HG02763 (cell line): ENCODE results near the gene SYNM.

ENCODE experiments used
- ATAC-seq: cut with Tn5 transposase; IDR thresholded peaks from one replicate; pipeline ENCODE4 v1.9.1; 2021; ENCODE audit warnings: mild to moderate bottlenecking, moderate library complexity; ENCODE audit not compliant: unreplicated experiment

SYNM gene

GRCh38 chr15:99082798-99083197, 22.1 kb upstream of the SYNM start:
- no peak for ATAC-seq

DNA sequence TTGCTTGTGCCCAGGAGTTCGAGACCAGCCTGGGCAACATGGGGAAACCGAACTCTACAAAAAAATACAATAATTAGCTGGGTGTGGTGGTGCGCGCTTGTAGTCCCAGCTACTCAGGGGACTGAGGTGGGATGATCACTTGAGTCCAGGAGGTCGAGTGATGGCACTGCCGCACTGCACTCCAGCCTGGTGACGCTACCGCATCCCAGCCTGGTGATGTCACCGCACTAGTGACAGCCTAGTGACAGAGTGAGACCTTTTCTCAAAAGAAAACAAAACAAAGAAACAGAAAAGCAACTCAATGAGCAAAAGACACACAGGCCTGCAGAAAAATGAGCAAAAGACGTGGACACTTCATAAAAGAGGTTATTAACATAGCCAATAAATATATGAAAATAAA, 19.9 kb upstream of the SYNM start:
- no peak for ATAC-seq

DNA sequence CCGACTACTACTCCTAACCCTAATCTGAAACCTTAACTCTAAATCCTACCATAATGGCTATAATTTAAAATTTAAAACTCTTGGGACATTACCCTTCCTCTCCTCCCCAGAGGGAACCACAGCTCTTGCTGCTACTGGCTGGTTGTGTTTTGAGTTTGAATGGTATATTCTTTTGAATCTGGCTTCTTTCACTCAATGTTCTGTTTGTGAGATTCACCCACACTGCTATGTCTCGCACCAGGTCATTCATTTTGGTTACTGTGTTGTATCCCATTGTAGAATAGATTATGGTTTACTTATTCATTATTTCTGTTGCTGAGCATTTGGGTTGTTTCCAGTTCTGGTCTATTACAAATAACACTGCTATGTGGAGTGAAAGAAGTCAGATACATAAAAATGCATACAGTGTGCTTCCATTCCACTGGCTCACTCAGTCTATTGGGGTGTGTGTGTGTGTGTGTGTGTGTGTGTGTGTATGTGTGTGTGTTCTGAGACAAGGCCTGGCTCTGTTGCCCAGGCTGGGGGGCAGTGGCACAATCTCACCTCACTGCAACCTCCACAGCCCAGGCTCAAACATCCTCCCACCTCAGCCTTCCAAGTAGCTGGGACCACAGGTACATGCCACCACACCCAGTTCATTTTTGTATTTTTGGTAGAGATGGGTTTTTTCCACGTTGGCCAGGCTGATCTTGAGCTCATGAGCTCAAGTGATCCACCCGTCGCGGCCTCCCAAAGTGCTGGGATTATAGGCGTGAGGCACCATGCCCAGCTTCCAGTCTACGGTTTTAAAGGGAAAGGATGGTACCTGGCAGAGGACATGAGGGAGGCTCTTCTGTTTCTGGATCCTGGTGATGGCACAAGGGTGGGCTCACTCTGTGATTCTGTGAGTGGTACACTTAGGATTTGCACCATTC, 19.2 kb upstream of the SYNM start:
- no peak for ATAC-seq

- ATAC-seq: no peak
These were observed 18.6 kb upstream of the SYNM start for GRCh38 chr15:99086327-99086667.

DNA sequence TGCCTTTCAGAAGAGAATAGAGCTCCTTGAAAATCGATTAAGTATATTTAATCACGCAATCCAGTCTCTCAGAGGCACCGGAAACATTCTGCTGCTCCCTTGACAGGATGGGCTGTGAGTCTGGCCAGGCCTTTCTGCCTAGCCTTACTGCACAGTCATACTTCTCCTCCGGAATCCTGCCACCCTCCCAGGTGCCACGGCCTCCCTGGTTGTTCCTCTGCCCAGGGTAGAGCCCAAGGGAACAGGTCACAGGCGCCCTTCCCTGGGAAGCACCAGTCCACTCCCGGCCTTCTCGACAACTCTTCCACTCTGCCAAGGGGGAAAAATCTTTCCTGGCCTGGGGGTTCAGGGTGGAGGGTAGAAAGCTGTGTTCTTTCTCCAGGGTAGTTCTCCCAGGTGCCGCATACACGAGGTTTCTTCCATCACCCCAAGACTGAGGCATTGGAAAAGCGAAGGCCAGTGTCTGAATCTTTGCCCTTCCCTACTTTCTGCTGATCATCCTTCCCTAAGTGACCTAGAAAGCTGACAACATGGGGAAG, 17.4 kb upstream of the SYNM start:
- no peak for ATAC-seq

DNA sequence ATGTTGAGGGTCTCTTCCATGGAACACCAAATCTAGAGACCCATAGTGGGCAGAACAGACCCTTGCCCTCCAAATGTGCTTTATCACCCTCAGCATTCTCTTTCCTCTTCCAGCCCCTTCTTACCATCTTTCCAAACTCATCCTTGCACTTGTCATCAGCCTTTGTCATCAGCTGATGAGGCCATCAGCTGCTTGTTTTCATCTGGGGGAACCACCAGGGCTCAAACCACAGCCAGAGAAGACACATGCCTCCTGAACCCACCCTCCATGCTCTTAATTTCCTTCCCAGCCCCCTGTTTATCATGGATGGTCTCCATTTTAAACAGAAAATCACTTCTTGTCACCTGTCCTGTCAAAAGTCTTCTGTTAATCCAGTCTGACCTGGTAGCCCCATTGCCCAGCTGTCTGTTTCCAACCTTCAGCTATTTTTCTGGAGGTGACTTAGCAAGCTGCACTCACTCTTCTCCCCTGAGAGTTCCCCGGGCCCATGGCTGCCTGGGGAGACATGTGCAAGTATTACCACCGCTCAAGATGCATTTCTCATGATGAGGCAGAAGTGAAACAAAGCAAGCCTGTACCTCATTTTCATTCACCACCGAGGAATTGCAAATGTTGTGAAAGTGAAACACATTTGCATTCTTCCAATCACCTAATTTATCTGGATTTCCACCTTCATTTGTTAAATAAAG, 14.7 kb upstream of the SYNM start:
- ATAC-seq: peak; percentile 98

DNA sequence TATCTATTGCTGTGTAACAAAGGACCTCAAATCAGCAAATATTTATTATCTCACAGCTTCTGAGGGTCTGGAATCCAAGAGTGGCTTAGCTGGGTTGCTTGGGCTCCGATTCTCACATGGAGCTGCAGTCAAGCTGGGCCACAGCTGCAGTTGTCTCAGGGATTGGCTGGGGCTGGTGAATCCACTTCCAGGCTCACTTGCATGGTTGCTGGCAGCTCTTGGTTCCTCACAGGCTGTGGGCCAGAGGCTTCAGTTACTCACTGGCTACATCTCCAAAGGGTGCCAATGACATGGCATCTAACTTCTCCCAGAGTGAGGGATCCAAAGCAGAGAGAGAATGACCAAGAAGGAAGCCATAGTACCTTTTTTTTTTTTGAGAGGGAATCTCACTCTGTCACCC, 13.9 kb upstream of the SYNM start:
- ATAC-seq: no peak

- no peak for ATAC-seq
These were observed 12.2 kb upstream of the SYNM start for GRCh38 chr15:99092554-99093172.

DNA sequence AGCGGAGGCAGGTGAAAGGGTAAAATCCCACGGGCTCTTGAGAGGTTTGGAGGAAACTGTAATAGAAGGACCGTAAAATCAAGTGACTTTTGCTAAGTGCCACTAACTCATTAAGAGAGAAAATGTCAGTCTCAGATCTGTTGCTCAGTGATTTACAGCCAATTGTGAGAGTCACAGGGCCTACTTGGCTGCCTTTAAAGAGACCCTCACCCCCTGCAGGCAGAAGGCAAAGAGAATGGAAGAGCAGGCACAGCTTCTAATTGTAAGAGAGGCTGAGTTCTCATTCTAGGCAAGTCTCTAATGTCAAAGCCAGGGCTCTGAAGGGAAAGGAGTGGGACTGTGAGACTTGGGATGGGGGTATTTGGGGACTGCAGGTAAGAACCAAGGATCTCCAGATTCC, 9.3 kb upstream of the SYNM start:
- ATAC-seq: no peak

GRCh38 chr15:99096173-99096893, 8.5 kb upstream of the SYNM start:
- ATAC-seq: no peak

GRCh38 chr15:99096894-99097426, 7.9 kb upstream of the SYNM start:
- ATAC-seq: no peak

- no peak for ATAC-seq
These were observed 7.2 kb upstream of the SYNM start for GRCh38 chr15:99097441-99098410.

DNA sequence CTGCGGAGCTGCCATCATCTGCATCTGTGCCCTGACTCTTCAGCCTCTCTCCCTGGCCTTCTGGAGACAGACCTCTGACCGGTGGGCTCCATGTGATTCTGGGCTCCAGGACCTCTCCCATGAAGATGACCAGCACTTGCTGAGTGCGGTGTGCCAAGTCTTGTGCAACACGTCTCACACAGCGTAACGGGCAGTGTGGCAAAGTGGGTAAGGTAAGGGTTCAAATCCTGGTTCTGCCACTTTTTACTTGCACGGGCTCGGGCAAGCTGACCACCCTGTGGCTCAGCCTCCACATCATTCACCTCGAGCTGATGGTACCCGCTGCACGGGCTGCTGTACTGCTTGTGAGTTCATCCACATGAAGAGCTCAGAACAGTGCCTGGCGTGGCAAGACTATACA, 6.5 kb upstream of the SYNM start:
- ATAC-seq: no peak

DNA sequence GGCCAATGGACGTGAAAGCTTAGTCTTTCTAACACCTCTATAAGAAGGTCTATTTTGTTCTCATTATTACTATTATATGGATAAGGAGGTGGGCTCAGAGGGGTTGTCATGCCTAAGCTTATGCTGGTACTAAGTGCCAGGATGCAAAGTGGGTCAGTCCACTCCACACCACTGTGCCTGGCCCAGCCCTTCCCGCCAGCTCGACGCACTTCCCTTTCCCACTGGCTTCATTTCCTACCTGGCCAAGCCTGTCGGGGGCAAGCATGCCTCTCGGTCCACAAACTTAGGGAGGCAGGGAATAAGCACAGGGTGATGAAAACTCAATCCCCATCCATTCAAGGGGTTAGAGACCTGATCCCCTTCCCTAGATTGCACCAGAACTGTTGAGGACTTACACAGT, 5.9 kb upstream of the SYNM start:
- no peak for ATAC-seq

DNA sequence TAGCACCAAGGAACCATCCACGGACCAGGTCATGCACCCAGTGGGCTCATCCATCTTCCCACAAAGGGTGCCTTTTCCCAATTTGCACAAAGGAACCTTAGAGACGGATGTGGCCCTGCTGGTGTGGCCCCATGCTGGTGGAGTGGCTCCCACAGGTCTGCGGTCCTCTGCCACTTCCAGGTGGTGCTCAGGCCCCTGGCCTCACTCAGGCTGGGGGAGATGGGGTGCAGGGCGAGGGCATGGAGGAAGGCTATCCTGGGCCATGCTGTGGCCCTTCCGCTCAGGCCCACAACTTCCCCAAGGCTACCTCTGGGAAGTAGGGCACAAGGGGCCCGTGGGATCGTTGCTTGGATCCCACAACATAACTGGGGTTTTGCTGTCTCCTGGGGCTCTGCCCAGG, 5.2 kb upstream of the SYNM start:
- ATAC-seq: no peak

GRCh38 chr15:99100245-99101173, 4.4 kb upstream of the SYNM start:
- peak; percentile 39 for ATAC-seq

- no peak for ATAC-seq
These were observed 3.4 kb upstream of the SYNM start for GRCh38 chr15:99101501-99101900.
